C4-2B (cell line): ENCODE measurements around the gene CD8B2.

Experiments
- CTCF ChIP-seq: fragments of 450-650 bp; conservative IDR thresholded peaks from 2 replicates; pipeline ENCODE4 v1.5.1; 2017; ENCODE audit warnings: mild to moderate bottlenecking
- ZFX ChIP-seq: fragments of 450-650 bp; IDR thresholded peaks from 2 replicates; pipeline ENCODE4 v1.6.1; 2017

- no peak for TF ChIP-seq CTCF
- no peak for TF ChIP-seq ZFX
Measured at GRCh38 chr2:106519767-106520166, 32.6 kb downstream of the CD8B2 start.
